Epithelial cell of esophagus (primary cell): ENCODE results near the gene SEPTIN7.

Source experiments
- DNase-seq: peaks from one replicate; pipeline ENCODE4 v3.0.0; 2010; ENCODE audit warnings: low read depth
- H3K4me3 ChIP-seq: 2 replicates; pipeline ENCODE4 v1.5.1; 2011; ENCODE audit warnings: mild to moderate bottlenecking, low read length, control low read depth
- CTCF ChIP-seq: IDR thresholded peaks from 2 replicates; pipeline ENCODE4 v1.5.1; 2011; ENCODE audit warnings: low read depth, mild to moderate bottlenecking, low read length, control low read depth, inconsistent platforms; ENCODE audit not compliant: insufficient read depth; ENCODE audit errors: missing control alignments

The SEPTIN7 gene

DNA sequence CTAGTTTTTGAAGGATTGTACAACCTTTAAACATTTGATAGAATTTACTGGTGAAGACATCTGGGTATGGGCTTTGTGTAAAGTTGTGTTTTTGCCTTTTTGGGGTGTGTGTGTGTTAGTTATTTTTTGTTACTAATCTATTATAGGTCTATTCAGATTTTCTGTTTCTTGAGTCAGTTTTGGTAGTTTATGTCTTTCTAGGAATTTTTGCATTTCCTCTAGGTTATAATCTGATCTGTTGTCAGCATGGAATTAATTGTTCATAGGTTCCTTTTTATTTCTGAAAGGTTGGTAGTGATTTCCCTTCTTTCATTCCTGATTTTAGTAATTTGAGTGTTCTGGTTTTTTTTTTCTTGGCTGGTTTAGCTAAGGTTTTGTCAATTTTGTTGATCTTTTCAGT is 17.7 kb downstream of the SEPTIN7 start:
- no peak for TF ChIP-seq CTCF
- DNase-seq: no peak
- H3K4me3 ChIP-seq: no peak overlapping the region

DNA sequence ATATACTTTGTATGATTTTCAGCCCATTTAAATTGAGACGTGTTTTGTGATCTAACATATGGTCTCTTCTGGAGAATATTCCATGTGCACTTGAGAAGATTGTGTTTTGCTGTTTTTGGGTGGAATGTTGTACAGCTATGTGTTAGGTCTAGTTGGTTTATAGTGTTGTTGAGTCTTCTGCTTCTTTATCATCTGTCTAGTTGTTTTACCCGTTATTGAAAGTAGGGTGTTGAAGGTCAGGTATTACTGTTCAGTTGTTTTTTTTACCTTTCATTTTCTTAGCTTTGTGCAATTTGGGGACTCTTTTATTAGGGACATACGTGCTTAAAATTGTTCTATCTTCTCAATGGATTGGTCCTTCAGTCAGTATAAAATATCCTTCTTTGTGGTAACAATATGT is 18.5 kb downstream of the SEPTIN7 start:
- TF ChIP-seq CTCF: no peak
- no peak for DNase-seq
- no peak overlapping the region for H3K4me3 ChIP-seq

DNA sequence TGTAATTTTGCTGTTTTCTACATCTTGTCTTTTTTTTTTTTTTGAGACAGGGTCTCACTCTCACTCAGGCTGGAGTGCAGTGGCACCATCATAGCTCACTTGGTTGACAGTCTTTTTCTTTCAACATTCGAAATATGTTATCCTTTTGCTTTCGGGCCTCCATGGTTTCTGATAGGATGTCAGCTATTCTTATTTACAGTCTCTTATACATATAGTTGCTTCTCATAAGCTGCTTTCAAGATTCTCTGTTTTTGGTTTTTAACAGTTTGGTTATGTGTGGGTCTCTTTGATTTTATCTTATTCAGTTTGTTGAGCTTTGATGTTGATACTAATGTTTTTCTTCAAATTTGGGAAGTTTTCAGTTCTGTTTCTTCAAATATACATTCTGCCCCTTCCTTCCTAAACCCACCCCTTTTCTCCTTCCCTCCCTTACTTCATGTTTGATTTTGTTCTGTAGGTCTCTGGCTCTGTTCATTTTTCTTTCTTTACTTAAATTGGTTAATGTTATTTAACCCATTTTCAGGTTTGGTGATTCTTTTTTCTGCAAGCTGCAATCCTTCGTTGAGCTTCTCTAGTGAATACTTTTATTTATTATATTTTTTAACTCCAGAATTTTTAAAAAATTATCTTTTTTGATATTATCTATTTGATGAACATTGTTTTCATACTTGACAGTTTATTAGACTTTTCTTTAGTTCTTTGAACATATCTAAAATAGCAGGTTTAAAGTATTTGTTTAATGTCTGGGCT is 19.3 kb downstream of the SEPTIN7 start:
- no peak for TF ChIP-seq CTCF
- no peak for DNase-seq
- no peak overlapping the region for H3K4me3 ChIP-seq

DNA sequence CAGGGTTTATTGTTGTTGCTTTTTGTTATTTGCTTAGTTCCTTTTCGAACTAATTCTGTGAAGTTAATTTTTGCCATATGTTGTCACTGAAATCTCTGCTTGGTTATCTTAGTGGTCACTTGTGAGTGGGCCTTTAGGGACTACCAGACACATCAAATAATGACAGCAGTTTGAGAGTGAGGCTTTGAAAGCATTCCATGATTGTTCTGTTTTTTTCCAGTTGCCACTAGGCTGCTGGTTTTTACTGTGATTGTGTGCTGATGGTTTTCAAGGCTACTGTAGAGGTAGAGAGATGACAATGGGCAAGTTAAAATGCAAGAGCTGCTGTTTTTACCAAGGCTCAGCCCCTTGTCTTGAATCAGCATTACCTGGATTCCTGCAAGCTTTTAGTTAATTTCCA is 20.0 kb downstream of the SEPTIN7 start:
- no peak for DNase-seq
- no peak overlapping the region for H3K4me3 ChIP-seq
- TF ChIP-seq CTCF: no peak

- TF ChIP-seq CTCF: no peak
Observed at GRCh38 chr7:35823440-35823839, 22.6 kb downstream of the SEPTIN7 start.

GRCh38 chr7:35825974-35826373 is 25.1 kb downstream of the SEPTIN7 start:
- H3K4me3 ChIP-seq: no peak overlapping the region
- TF ChIP-seq CTCF: no peak
- DNase-seq: no peak

More at GRCh38 chr7:35823440-35823839, 22.6 kb downstream of the SEPTIN7 start:
- H3K4me3 ChIP-seq: no peak overlapping the region
- DNase-seq: peak; percentile 54

GRCh38 chr7:35826751-35827150 is 25.9 kb downstream of the SEPTIN7 start:
- TF ChIP-seq CTCF: no peak
- DNase-seq: no peak
- H3K4me3 ChIP-seq: no peak overlapping the region
